Lung (tissue), 12 donors: ENCODE measurements around the gene CEP57L1. TPM values are rescaled to one million over a fixed set of nuclear protein-coding genes. Genes with fewer than 3 reads are reported as not detected.
A peak's percentile ranks its signal among the peaks of the same experiment; 100 is the strongest.

ENCODE experiments used
- ATAC-seq: fragments of 200-7000 bp; cut with Tn5 transposase; one replicate; pipeline ENCODE4 v1.9.1; 2020; ENCODE audit warnings: moderate number of reproducible peaks; ENCODE audit not compliant: insufficient read depth, low FRiP score
- DNase-seq, 3 donors: peaks; one replicate each; pipeline ENCODE4 v3.0.0-alpha.2; 2013 to 2017
- H3K27ac ChIP-seq, 2 donors: one replicate each; pipeline ENCODE4 v1.5.1; 2013; ENCODE audit warnings: mild to moderate bottlenecking in 2 of 2, moderate library complexity in 2 of 2, control low read depth in 1 of 2, inconsistent platforms in 1 of 2, low read depth in 1 of 2, low read length in 1 of 2
- H3K27me3 ChIP-seq, 3 donors: one replicate each; pipeline ENCODE4 v1.5.1; 2013; ENCODE audit warnings: low read length in 2 of 3; ENCODE audit not compliant: control insufficient read depth in 3 of 3, insufficient read depth in 3 of 3
- H3K36me3 ChIP-seq, 4 donors: one replicate each; pipeline ENCODE4 v1.5.1; 2013; ENCODE audit warnings: low read length in 4 of 4, mild to moderate bottlenecking in 1 of 4, moderate library complexity in 1 of 4; ENCODE audit not compliant: control insufficient read depth in 4 of 4, insufficient read depth in 4 of 4
- H3K4me1 ChIP-seq, 5 donors: one replicate each; pipeline ENCODE4 v1.5.1; 2013; ENCODE audit warnings: low read length in 5 of 5, mild to moderate bottlenecking in 2 of 5, moderate library complexity in 1 of 5; ENCODE audit not compliant: control insufficient read depth in 5 of 5, insufficient read depth in 5 of 5
- H3K4me3 ChIP-seq: one replicate; pipeline ENCODE4 v1.5.1; 2013; ENCODE audit warnings: mild to moderate bottlenecking, control low read depth, moderate library complexity
- H3K9ac ChIP-seq, 2 donors: one replicate each; pipeline ENCODE4 v1.5.1; 2013; ENCODE audit warnings: low read length in 2 of 2, control low read depth in 1 of 2; ENCODE audit not compliant: insufficient read depth in 1 of 2
- H3K9me3 ChIP-seq, 4 donors: one replicate each; pipeline ENCODE4 v1.5.1; 2013; ENCODE audit warnings: low read length in 3 of 4, mild to moderate bottlenecking in 1 of 4, moderate library complexity in 1 of 4; ENCODE audit not compliant: control insufficient read depth in 4 of 4, insufficient read depth in 3 of 4
- CTCF ChIP-seq: IDR thresholded peaks from 2 replicates; pipeline ENCODE4 v1.5.1; 2012; ENCODE audit warnings: mild to moderate bottlenecking; ENCODE audit errors: control extremely low read depth, extremely low read depth
- WGBS, 2 donors: extraction: QIAGEN DNeasy Blood & Tissue Kit; methylation state at CpG; one replicate each; pipeline ENCODE4 v1.1.7; 2013; 5-methylcytosine and 5-hydroxymethylcytosine counted together
- polyA plus RNA-seq, 2 donors: library from polyadenylated mRNA; stranded (reverse); fragments of 200-250 nt; gene quantifications; one replicate each; pipeline ENCODE4 v1.2.1, GENCODE V29; 2013
- total RNA-seq, 2 donors: library from RNA; depleted of rRNA in 1 of 2; stranded (reverse); fragments of >200 nt in 1 of 2; gene quantifications; one replicate each; pipeline ENCODE4 v1.2.1, GENCODE V29; 2014 to 2021
- donor health status: control.
- donor health status: control.
- donor health status: Bipolar disorder and iron deficiency.
- donor health status: healthy.
- donor health status: DM: yes; HTN: yes; CAD: no.

Gene CEP57L1
- total and polyA plus RNA-seq, 4 donors: 4.8 to 44.3 (median 8.2) TPM

GRCh38 chr6:109052018-109052651 lies 43.2 kb upstream of the CEP57L1 start:
- H3K36me3 ChIP-seq: no peaks in the 10 kb centered on the region
- TF ChIP-seq CTCF: no peak
- H3K9ac ChIP-seq: no peak overlapping the region
- peaks cover 0 to 8% (median 6%) of the 10 kb centered on the region in 5 donors for H3K4me1 ChIP-seq
- DNase-seq (no peak), ATAC-seq (no peak)
- peak overlapping the region in 1 of 2 donors; percentile 16 for H3K27ac ChIP-seq
- no peak overlapping the region for H3K4me3 ChIP-seq
- no peaks in the 10 kb centered on the region for H3K9me3 ChIP-seq
- no peaks in the 10 kb centered on the region for H3K27me3 ChIP-seq

- TF ChIP-seq CTCF: no peak
- Histone ChIP-seq H3K9ac (no peak overlapping the region), H3K4me3 (no peak overlapping the region), H3K27ac (no peak overlapping the region), H3K9me3 (no peaks in the 10 kb centered on the region), H3K27me3 (no peaks in the 10 kb centered on the region), H3K4me1 (peaks cover 0 to 8% (median 6%) of the 10 kb centered on the region in 5 donors), H3K36me3 (no peaks in the 10 kb centered on the region)
- ATAC-seq (no peak), DNase-seq (no peak)
- WGBS, 2 donors: 93 to 95% methylated on average over 4 of the region's 4 CpGs
Observed at GRCh38 chr6:109052852-109053251, 42.5 kb upstream of the CEP57L1 start.

GRCh38 chr6:109053336-109053735 lies 42.0 kb upstream of the CEP57L1 start:
- Histone ChIP-seq H3K27me3 (no peaks in the 10 kb centered on the region), H3K9me3 (no peaks in the 10 kb centered on the region), H3K4me1 (peaks cover 0 to 13% (median 6%) of the 10 kb centered on the region in 5 donors), H3K9ac (no peak overlapping the region), H3K27ac (no peak overlapping the region), H3K4me3 (no peak overlapping the region), H3K36me3 (no peaks in the 10 kb centered on the region)
- TF ChIP-seq CTCF: no peak
- no peak for DNase-seq
- 79 to 91% methylated on average over 2 of the region's 2 CpGs for WGBS, 2 donors
- ATAC-seq: no peak

GRCh38 chr6:109055771-109056235 lies 39.5 kb upstream of the CEP57L1 start:
- ATAC-seq: no peak
- H3K27ac ChIP-seq: peak overlapping the region in 1 of 2 donors; percentile 9
- H3K9ac ChIP-seq: no peak overlapping the region
- WGBS, 2 donors: 32 to 72% methylated on average over 1 of the region's 1 CpG
- H3K36me3 ChIP-seq: no peaks in the 10 kb centered on the region
- no peak for TF ChIP-seq CTCF
- no peaks in the 10 kb centered on the region for H3K27me3 ChIP-seq
- H3K4me3 ChIP-seq: no peak overlapping the region
- H3K4me1 ChIP-seq: peaks cover 0 to 21% (median 10%) of the 10 kb centered on the region in 5 donors
- H3K9me3 ChIP-seq: no peaks in the 10 kb centered on the region
- no peak for DNase-seq
